ENCODE data around the gene SCO2.

The SCO2 gene

GRCh38 chr22:50474710-50475651 is 50.4 kb downstream of the SCO2 start, which contains the start of gene SBF1:
Gene SBF1 (minus strand): TSS chr22:50475035. CDS start chr22:50474840, 195 bp downstream.
- H3K36me3 Mint-ChIP-seq (ENCODE audit: low read depth): no peaks in the 10 kb centered on the region
- no peaks in the 10 kb centered on the region for H3K9me3 Mint-ChIP-seq
- no peak for TF ChIP-seq CTCF (IDR thresholded peaks at IDR 0.05; ENCODE audit: unreplicated experiment in 3 of 3)
- H3K4me3 Mint-ChIP-seq: peak within 1 kb of the TSS; percentile 90 to 97 (median 92)
- peaks cover 39% of the 10 kb centered on the region for H3K4me1 Mint-ChIP-seq
- H3K27me3 Mint-ChIP-seq (ENCODE audit: low read depth): peaks cover 33% of the 10 kb centered on the region
- H3K27ac Mint-ChIP-seq: peak within 1 kb of the TSS; percentile 7 to 51 (median 40)

GRCh38 chr22:50473855-50474671 is 51.3 kb downstream of the SCO2 start:
- Mint-ChIP-seq H3K9me3 (no peaks in the 10 kb centered on the region), H3K4me3 (peak overlapping the region; percentile 90 to 97 (median 92)), H3K36me3 (ENCODE audit: low read depth) (no peaks in the 10 kb centered on the region), H3K27ac (peak overlapping the region; percentile 1 to 39 (median 7)), H3K4me1 (peaks cover 39% of the 10 kb centered on the region), H3K27me3 (ENCODE audit: low read depth) (peaks cover 23% of the 10 kb centered on the region)
- TF ChIP-seq CTCF (IDR thresholded peaks at IDR 0.05; ENCODE audit: unreplicated experiment in 3 of 3): no peak

Data from nephron (organoid).